Activated naive CD8-positive, alpha-beta T cell treated with anti-CD3 and anti-CD28 coated beads, Interleukin-2, amount 50 U/mL, for 24 hours (primary cell): ENCODE results near the gene FCN1.

Experiments
- ATAC-seq: fragments of 150-1000 bp; cut with Tn5 transposase; one replicate; pipeline ENCODE4 v1.10.0; 2021
- DNase-seq: peaks from one replicate; pipeline ENCODE4 v3.0.0; 2021
- H3K27ac Mint-ChIP-seq: one replicate; pipeline ENCODE4 v1.8.0; 2021; ENCODE audit warnings: mild to moderate bottlenecking, mixed read lengths
- H3K27me3 Mint-ChIP-seq: one replicate; pipeline ENCODE4 v1.8.0; 2021; ENCODE audit warnings: mixed read lengths
- H3K36me3 Mint-ChIP-seq: one replicate; pipeline ENCODE4 v1.8.0; 2021; ENCODE audit warnings: low read depth, mixed read lengths
- H3K4me1 Mint-ChIP-seq: one replicate; pipeline ENCODE4 v1.8.0; 2021; ENCODE audit warnings: mixed read lengths
- H3K4me3 Mint-ChIP-seq: one replicate; pipeline ENCODE4 v1.8.0; 2021; ENCODE audit warnings: mild to moderate bottlenecking, moderate library complexity, mixed read lengths
- H3K9me3 Mint-ChIP-seq: one replicate; pipeline ENCODE4 v1.8.0; 2021; ENCODE audit warnings: mixed read lengths

Gene FCN1

GRCh38 chr9:134899168-134899567, 18.5 kb downstream of the FCN1 start:
- H3K36me3 Mint-ChIP-seq: peaks cover 2% of the 10 kb centered on the region
- H3K9me3 Mint-ChIP-seq: peaks cover 9% of the 10 kb centered on the region
- no peak overlapping the region for H3K27ac Mint-ChIP-seq
- H3K4me3 Mint-ChIP-seq: no peak overlapping the region
- ATAC-seq (no peak), DNase-seq (no peak)
- peaks cover 2% of the 10 kb centered on the region for H3K4me1 Mint-ChIP-seq
- peaks cover 11% of the 10 kb centered on the region for H3K27me3 Mint-ChIP-seq

- peaks cover 10% of the 10 kb centered on the region for H3K27me3 Mint-ChIP-seq
Measured at GRCh38 chr9:134898319-134898718, 19.4 kb downstream of the FCN1 start.

GRCh38 chr9:134897584-134898170, 20.0 kb downstream of the FCN1 start:
- H3K36me3 Mint-ChIP-seq: peaks cover 2% of the 10 kb centered on the region
- H3K27me3 Mint-ChIP-seq: peaks cover 10% of the 10 kb centered on the region
- H3K4me1 Mint-ChIP-seq: peaks cover 2% of the 10 kb centered on the region
- H3K9me3 Mint-ChIP-seq: peaks cover 9% of the 10 kb centered on the region
- H3K4me3 Mint-ChIP-seq: no peak overlapping the region
- ATAC-seq (no peak), DNase-seq (no peak)
- H3K27ac Mint-ChIP-seq: no peak overlapping the region

More at GRCh38 chr9:134898319-134898718, 19.4 kb downstream of the FCN1 start:
- Mint-ChIP-seq H3K4me1 (peaks cover 2% of the 10 kb centered on the region), H3K4me3 (no peak overlapping the region), H3K9me3 (peaks cover 9% of the 10 kb centered on the region), H3K27ac (no peak overlapping the region), H3K36me3 (peaks cover 2% of the 10 kb centered on the region)
- ATAC-seq: no peak
- DNase-seq: no peak

GRCh38 chr9:134896834-134897583, 20.7 kb downstream of the FCN1 start:
- peaks cover 2% of the 10 kb centered on the region for H3K36me3 Mint-ChIP-seq
- DNase-seq (no peak), ATAC-seq (no peak)
- peaks cover 9% of the 10 kb centered on the region for H3K9me3 Mint-ChIP-seq
- H3K4me1 Mint-ChIP-seq: peaks cover 2% of the 10 kb centered on the region
- peaks cover 9% of the 10 kb centered on the region for H3K27me3 Mint-ChIP-seq
- no peak overlapping the region for H3K27ac Mint-ChIP-seq
- no peak overlapping the region for H3K4me3 Mint-ChIP-seq

- DNase-seq (no peak), ATAC-seq (no peak)
- H3K4me1 Mint-ChIP-seq: peaks cover 2% of the 10 kb centered on the region
- peaks cover 9% of the 10 kb centered on the region for H3K9me3 Mint-ChIP-seq
- H3K27me3 Mint-ChIP-seq: peaks cover 9% of the 10 kb centered on the region
- H3K4me3 Mint-ChIP-seq: no peak overlapping the region
- peaks cover 2% of the 10 kb centered on the region for H3K36me3 Mint-ChIP-seq
- H3K27ac Mint-ChIP-seq: no peak overlapping the region
Measured at GRCh38 chr9:134895908-134896833, 21.5 kb downstream of the FCN1 start.

GRCh38 chr9:134895567-134895907, 22.2 kb downstream of the FCN1 start:
- no peak overlapping the region for H3K27ac Mint-ChIP-seq
- peaks cover 2% of the 10 kb centered on the region for H3K4me1 Mint-ChIP-seq
- DNase-seq (no peak), ATAC-seq (no peak)
- peaks cover 9% of the 10 kb centered on the region for H3K27me3 Mint-ChIP-seq
- no peak overlapping the region for H3K4me3 Mint-ChIP-seq
- H3K9me3 Mint-ChIP-seq: peaks cover 9% of the 10 kb centered on the region
- H3K36me3 Mint-ChIP-seq: peaks cover 2% of the 10 kb centered on the region

GRCh38 chr9:134895097-134895496, 22.6 kb downstream of the FCN1 start:
- Mint-ChIP-seq H3K4me3 (no peak overlapping the region), H3K27me3 (peaks cover 9% of the 10 kb centered on the region), H3K27ac (no peak overlapping the region)

GRCh38 chr9:134894136-134894860, 23.4 kb downstream of the FCN1 start:
- Mint-ChIP-seq H3K4me3 (no peak overlapping the region), H3K27ac (no peak overlapping the region), H3K9me3 (peaks cover 7% of the 10 kb centered on the region), H3K27me3 (peaks cover 9% of the 10 kb centered on the region), H3K36me3 (peaks cover 2% of the 10 kb centered on the region), H3K4me1 (peaks cover 2% of the 10 kb centered on the region)
- no peak for DNase-seq
- ATAC-seq: no peak

More at GRCh38 chr9:134895097-134895496, 22.6 kb downstream of the FCN1 start:
- Mint-ChIP-seq H3K4me1 (peaks cover 2% of the 10 kb centered on the region), H3K9me3 (peaks cover 9% of the 10 kb centered on the region), H3K36me3 (peaks cover 2% of the 10 kb centered on the region)
- no peak for DNase-seq
- no peak for ATAC-seq

GRCh38 chr9:134892820-134893420, 24.8 kb downstream of the FCN1 start:
- no peak overlapping the region for H3K4me3 Mint-ChIP-seq
- H3K9me3 Mint-ChIP-seq: no peaks in the 10 kb centered on the region
- DNase-seq: no peak
- H3K4me1 Mint-ChIP-seq: peaks cover 2% of the 10 kb centered on the region
- ATAC-seq: no peak
- H3K36me3 Mint-ChIP-seq: no peaks in the 10 kb centered on the region
- no peak overlapping the region for H3K27ac Mint-ChIP-seq
- peaks cover 9% of the 10 kb centered on the region for H3K27me3 Mint-ChIP-seq

- no peak overlapping the region for H3K4me3 Mint-ChIP-seq
- ATAC-seq: no peak
- DNase-seq: no peak
- no peaks in the 10 kb centered on the region for H3K9me3 Mint-ChIP-seq
- peaks cover 6% of the 10 kb centered on the region for H3K4me1 Mint-ChIP-seq
- H3K27ac Mint-ChIP-seq: no peak overlapping the region
- H3K27me3 Mint-ChIP-seq: peaks cover 10% of the 10 kb centered on the region
- H3K36me3 Mint-ChIP-seq: no peaks in the 10 kb centered on the region
Measured at GRCh38 chr9:134892221-134892620, 25.5 kb downstream of the FCN1 start.

- Mint-ChIP-seq H3K4me1 (peaks cover 6% of the 10 kb centered on the region), H3K4me3 (no peak overlapping the region), H3K9me3 (no peaks in the 10 kb centered on the region), H3K27me3 (peaks cover 14% of the 10 kb centered on the region), H3K36me3 (no peaks in the 10 kb centered on the region), H3K27ac (no peak overlapping the region)
- ATAC-seq: no peak
- DNase-seq: no peak
Measured at GRCh38 chr9:134891713-134892112, 26.0 kb downstream of the FCN1 start.

GRCh38 chr9:134891053-134891452, 26.7 kb downstream of the FCN1 start:
- ATAC-seq (no peak), DNase-seq (no peak)
- no peaks in the 10 kb centered on the region for H3K9me3 Mint-ChIP-seq
- H3K27me3 Mint-ChIP-seq: peaks cover 19% of the 10 kb centered on the region
- H3K27ac Mint-ChIP-seq: no peak overlapping the region
- no peak overlapping the region for H3K4me3 Mint-ChIP-seq
- no peaks in the 10 kb centered on the region for H3K36me3 Mint-ChIP-seq
- peaks cover 6% of the 10 kb centered on the region for H3K4me1 Mint-ChIP-seq

- ATAC-seq: no peak
- no peaks in the 10 kb centered on the region for H3K9me3 Mint-ChIP-seq
- H3K27ac Mint-ChIP-seq: no peak overlapping the region
- H3K4me3 Mint-ChIP-seq: no peak overlapping the region
- no peak for DNase-seq
- H3K4me1 Mint-ChIP-seq: peaks cover 4% of the 10 kb centered on the region
- H3K36me3 Mint-ChIP-seq: no peaks in the 10 kb centered on the region
- H3K27me3 Mint-ChIP-seq: peaks cover 17% of the 10 kb centered on the region
Measured at GRCh38 chr9:134890155-134890495, 27.6 kb downstream of the FCN1 start.
